ENCODE measurements around the gene TOR2A. TPM values are rescaled to one million over a fixed set of nuclear protein-coding genes. Genes with fewer than 3 reads are reported as not detected.

TOR2A gene
- total and polyA plus RNA-seq, 9 of the 15 experiments (the other 6 are each of a cell fraction or from before 2014, with no cell fraction given) = 0.80 to 25.9 (median 11.1) TPM

DNA sequence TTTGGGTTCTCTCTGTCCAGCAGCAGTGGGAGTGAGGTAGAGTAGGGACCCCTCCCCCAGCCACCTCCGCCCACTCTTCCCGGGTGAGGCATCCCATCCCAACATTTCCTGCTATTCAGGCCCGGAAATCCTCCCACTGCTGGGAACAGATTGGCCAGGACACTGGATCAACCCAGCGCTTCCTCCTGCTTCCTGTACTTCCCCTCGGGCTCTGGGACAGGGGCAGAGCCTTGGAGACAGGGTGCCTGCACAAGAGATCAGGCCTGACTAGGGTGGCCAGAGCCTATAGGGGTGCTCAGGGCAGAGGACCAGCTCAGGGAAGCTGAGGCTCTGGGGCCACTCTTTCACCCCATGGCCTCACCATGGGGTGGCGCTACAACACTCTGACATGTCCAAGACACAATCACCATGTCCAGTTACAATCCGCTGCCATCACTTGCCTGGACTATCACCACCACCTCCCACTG, 28.9 kb upstream of the TOR2A start (continued):
- TF ChIP-seq CREM (IDR thresholded peaks at IDR 0.05; ENCODE audit: low read depth) (no peak; the same call in 1 of the 2 replicates), HDAC3 (IDR thresholded peaks at IDR 0.05; ENCODE audit: borderline replicate concordance, partially characterized antibody) (no peak), RHOXF2B (CRISPR knock-in tag; conservative IDR thresholded peaks at IDR 0.05) (no peak)

GRCh38 chr9:127762111-127762676, 27.1 kb upstream of the TOR2A start:
- POLR2A ChIA-PET = interaction anchor here (0.5 to 1.4 kb wide), 5 partner anchors 9 to 145 kb away, joined by 3 to 5 read pairs (median 4); no protein-coding TSS in a partner anchor
- Histone ChIP-seq H3K9me1 (ENCODE audit: control insufficient read depth, insufficient read depth, low read length) (peaks cover 3% of the 10 kb centered on the region), H3K9ac (ENCODE audit: insufficient read depth in 1 of 2, low read depth in 2 of 2, low read length in 2 of 2) (peak overlapping the region in 1 of 2 experiments; percentile 55; a peak in 2 of 4 replicates), H3K4me3 (no peak overlapping the region), H3K27me3 (ENCODE audit: control insufficient read depth in 2 of 2, insufficient read depth in 2 of 2, low read length in 2 of 2) (no peaks in the 10 kb centered on the region; a peak in 1 of 5 replicates), H3K36me3 (ENCODE audit: control insufficient read depth, insufficient read depth, low read length) (no peaks in the 10 kb centered on the region), H3K27ac (ENCODE audit: extremely low read depth, low read depth, low read length) (no peak overlapping the region), H3K79me2 (ENCODE audit: control insufficient read depth, insufficient read depth, low read length) (no peaks in the 10 kb centered on the region), H3K4me1 (replicated peaks in 1 of 2; ENCODE audit: control insufficient read depth in 2 of 2, insufficient read depth in 2 of 2, low read length in 2 of 2) (peaks cover 21 to 33% of the 10 kb centered on the region in 2 experiments), H4K20me1 (replicated peaks; ENCODE audit: control insufficient read depth, insufficient read depth, low read length) (no peaks in the 10 kb centered on the region; the same call in 1 of the 2 replicates), H3K9me3 (replicated peaks; ENCODE audit: control insufficient read depth, insufficient read depth, low read depth, low read length) (no peaks in the 10 kb centered on the region), H2AFZ (ENCODE audit: low read depth, low read length) (peak overlapping the region; percentile 62), H3K4me2 (ENCODE audit: insufficient read depth, low read length) (peak overlapping the region; percentile 49)
- ATAC-seq = peak; percentile 8; the same call in 1 of the 3 replicates
- no peak for FAIRE-seq
- no TSS peak for BruUV-seq (replicated peaks)
- CTCF ChIA-PET (ENCODE audit: low intra/inter-chr PET ratio) = no interaction called here
- in situ Hi-C loops (cut with MboI) (loop anchor here (25.0 kb wide), 1 partner anchor 600 kb away; the partner anchor contains the start of gene URM1), intact Hi-C loops (cut with micrococcal nuclease) (no loop called here)
- 10% methylated on average over 15 of the region's 16 CpGs for WGBS (ENCODE audit: insufficient coverage, low coverage, missing lambda C conversion rate)
- no peak for DNase-seq (ENCODE audit: extremely low read depth in 1 of 4, low spot score in 3 of 4)
- TF ChIP-seq MAZ (CRISPR knock-in tag; conservative IDR thresholded peaks at IDR 0.05 in 1 of 2, IDR thresholded peaks at IDR 0.05 in 1 of 2) (peak in 1 of 2 experiments; percentile 53; a peak in 1 of 4 replicates), CTBP1 (IDR thresholded peaks at IDR 0.05; ENCODE audit: borderline replicate concordance) (peak; percentile 79; the same call in 1 of the 2 replicates), CCNT2 (IDR thresholded peaks at IDR 0.05; ENCODE audit: borderline replicate concordance, extremely low read depth, insufficient read length, low read depth, low read length) (no peak), GATA2 (CRISPR knock-in tag; IDR thresholded peaks at IDR 0.05) (0 out of 2 replicates have a peak, but pooled peaks have one; percentile 3), RCOR1 (IDR thresholded peaks at IDR 0.05; ENCODE audit: borderline replicate concordance in 1 of 2, low read depth in 2 of 2, low read length in 2 of 2) (peak in 1 of 2 experiments; percentile 69; a peak in 1 of 4 replicates), SREBF2 (CRISPR knock-in tag; IDR thresholded peaks at IDR 0.05) (no peak), SPI1 (IDR thresholded peaks at IDR 0.05; ENCODE audit: borderline replicate concordance, low read depth, low read length) (peak; percentile 40; the same call in 1 of the 2 replicates)
- TF ChIP-seq, protein P1, sequence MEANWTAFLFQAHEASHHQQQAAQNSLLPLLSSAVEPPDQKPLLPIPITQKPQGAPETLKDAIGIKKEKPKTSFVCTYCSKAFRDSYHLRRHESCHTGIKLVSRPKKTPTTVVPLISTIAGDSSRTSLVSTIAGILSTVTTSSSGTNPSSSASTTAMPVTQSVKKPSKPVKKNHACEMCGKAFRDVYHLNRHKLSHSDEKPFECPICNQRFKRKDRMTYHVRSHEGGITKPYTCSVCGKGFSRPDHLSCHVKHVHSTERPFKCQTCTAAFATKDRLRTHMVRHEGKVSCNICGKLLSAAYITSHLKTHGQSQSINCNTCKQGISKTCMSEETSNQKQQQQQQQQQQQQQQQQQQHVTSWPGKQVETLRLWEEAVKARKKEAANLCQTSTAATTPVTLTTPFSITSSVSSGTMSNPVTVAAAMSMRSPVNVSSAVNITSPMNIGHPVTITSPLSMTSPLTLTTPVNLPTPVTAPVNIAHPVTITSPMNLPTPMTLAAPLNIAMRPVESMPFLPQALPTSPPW (CRISPR knock-in tag; IDR thresholded peaks at IDR 0.05) = peak; percentile 49; the same call in 1 of the 2 replicates
- TF ChIP-seq, protein P2, sequence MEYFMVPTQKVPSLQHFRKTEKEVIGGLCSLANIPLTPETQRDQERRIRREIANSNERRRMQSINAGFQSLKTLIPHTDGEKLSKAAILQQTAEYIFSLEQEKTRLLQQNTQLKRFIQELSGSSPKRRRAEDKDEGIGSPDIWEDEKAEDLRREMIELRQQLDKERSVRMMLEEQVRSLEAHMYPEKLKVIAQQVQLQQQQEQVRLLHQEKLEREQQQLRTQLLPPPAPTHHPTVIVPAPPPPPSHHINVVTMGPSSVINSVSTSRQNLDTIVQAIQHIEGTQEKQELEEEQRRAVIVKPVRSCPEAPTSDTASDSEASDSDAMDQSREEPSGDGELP (CRISPR knock-in tag; IDR thresholded peaks at IDR 0.05; ENCODE audit: borderline replicate concordance) = peak; percentile 39; the same call in 1 of the 2 replicates
